ENCODE data around the gene ATP13A2. TPM values are rescaled to one million over a fixed set of nuclear protein-coding genes. Genes with fewer than 3 reads are reported as not detected.
"Not testable (repeated sequence)": the region's sequence is repeated elsewhere in the genome, so short reads cannot be mapped to it uniquely, and the experiment has no call there.

Gene ATP13A2
- polyA plus RNA-seq, 1 of the 3 experiments (the other 2 are of a cell fraction) = 29.3 TPM

DNA sequence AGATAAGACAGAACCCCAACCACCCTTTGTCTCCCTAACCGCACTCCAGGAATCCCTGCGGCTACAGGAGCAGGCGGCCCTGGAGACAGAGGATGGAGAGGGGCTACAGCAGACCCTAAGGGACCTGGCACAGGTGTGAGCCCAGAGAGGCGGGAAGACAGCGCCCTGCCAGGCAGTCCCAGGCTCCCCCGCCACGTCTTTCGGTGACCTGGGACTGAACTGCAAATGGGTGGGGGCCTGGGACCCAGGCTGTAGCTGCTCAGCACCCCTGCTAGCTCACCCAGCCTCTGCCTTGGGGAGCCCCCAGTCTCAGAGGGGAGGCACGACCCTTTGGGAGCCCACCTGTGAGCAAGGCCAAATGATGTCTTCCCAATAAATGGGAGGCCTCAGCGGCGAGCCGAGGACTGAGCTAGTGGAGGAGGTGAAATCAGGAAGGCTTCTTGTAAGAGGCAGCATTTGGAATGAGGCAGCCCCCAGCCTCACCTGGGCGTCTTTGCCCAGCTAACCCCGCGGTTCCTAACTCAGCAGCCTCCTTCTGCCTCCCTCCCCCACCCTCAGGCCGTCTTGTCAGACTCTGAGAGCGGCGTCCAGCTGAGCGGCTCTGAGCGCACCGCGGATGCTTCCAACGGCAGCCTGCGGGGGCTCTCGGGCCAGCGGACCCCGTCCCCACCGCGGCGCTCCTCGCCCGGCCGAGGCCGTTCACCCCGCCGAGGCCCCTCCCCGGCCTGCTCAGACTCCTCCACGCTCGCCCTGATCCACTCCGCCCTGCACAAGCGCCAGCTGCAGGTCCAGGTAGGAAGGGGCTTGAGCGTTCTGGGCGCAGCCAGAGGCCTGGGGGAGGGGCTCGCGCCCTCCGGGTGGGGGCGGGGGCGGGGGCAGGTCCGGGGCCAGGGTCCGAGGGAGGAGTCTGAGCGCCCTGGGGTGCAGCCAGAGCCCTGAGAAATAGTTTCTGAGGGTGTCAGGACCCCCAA is 73.1 kb downstream of the ATP13A2 start:
- Histone ChIP-seq H3K9me2 (no peaks in the 10 kb centered on the region), H3K4me3 (ENCODE audit: low read depth in 2 of 2, low read length in 1 of 2) (no peak overlapping the region), H3K36me3 (replicated peaks in 1 of 2; ENCODE audit: control insufficient read depth in 1 of 2, insufficient read depth in 2 of 2, low read length in 1 of 2) (peaks cover 0 to 9% of the 10 kb centered on the region in 2 experiments), H3K27ac (ENCODE audit: low read depth in 2 of 2, low read length in 1 of 2) (no peak overlapping the region), H3K27me3 (ENCODE audit: insufficient read depth) (no peaks in the 10 kb centered on the region), H2AFZ (ENCODE audit: low read depth) (no peak overlapping the region), H3K9ac (no peak overlapping the region), H3K4me1 (ENCODE audit: control insufficient read depth in 1 of 2, insufficient read depth in 2 of 2, low read depth in 1 of 2, low read length in 1 of 2) (no peaks in the 10 kb centered on the region), H3K9me3 (no peaks in the 10 kb centered on the region), H3F3A (replicated peaks; ENCODE audit: insufficient read depth) (no peaks in the 10 kb centered on the region), H3K4me2 (no peak overlapping the region), H4K20me1 (ENCODE audit: insufficient read depth) (no peaks in the 10 kb centered on the region), H3K79me2 (ENCODE audit: insufficient read depth) (no peaks in the 10 kb centered on the region)
- POLR2A ChIA-PET = no interaction called here
- no peak for DNase-seq
- CTCF ChIA-PET = interaction anchor here (0.6 to 1.3 kb wide), 6 partner anchors 22 to 332 kb away, joined by 3 to 4 read pairs (median 3); no protein-coding TSS in a partner anchor
- 95% methylated on average over 51 of the region's 51 CpGs for WGBS (ENCODE audit: low lambda C conversion rate)
- TF ChIP-seq MEF2A (IDR thresholded peaks at IDR 0.05; ENCODE audit: borderline replicate concordance, low read depth) (no peak), FOSL2 (IDR thresholded peaks at IDR 0.05; ENCODE audit: borderline replicate concordance, low read depth) (no peak), TEAD4 (IDR thresholded peaks at IDR 0.05; ENCODE audit: borderline replicate concordance, insufficient read depth) (no peak), TAF1 (IDR thresholded peaks at IDR 0.05; ENCODE audit: borderline replicate concordance, low read depth, low read length) (no peak), CHD2 (IDR thresholded peaks at IDR 0.05; ENCODE audit: low read length, partially characterized antibody) (no peak), RXRA (IDR thresholded peaks at IDR 0.05; ENCODE audit: borderline replicate concordance, low read depth) (no peak), USF2 (IDR thresholded peaks at IDR 0.05; ENCODE audit: borderline replicate concordance, low read depth, low read length) (no peak), GABPA (IDR thresholded peaks at IDR 0.05; ENCODE audit: low read depth) (no peak), POLR2AphosphoS5 (IDR thresholded peaks at IDR 0.05; ENCODE audit: low read depth, low read length) (no peak), FOXJ3 (CRISPR knock-in tag; IDR thresholded peaks at IDR 0.05) (no peak), MXI1 (IDR thresholded peaks at IDR 0.05; ENCODE audit: low read depth, low read length) (no peak), EP300 (IDR thresholded peaks at IDR 0.05; ENCODE audit: borderline replicate concordance in 1 of 2, low read depth in 1 of 2, low read length in 1 of 2) (no peak), EZH2phosphoT487 (IDR thresholded peaks at IDR 0.05; ENCODE audit: borderline replicate concordance, low read depth) (no peak), NRF1 (IDR thresholded peaks at IDR 0.05; ENCODE audit: low read depth, low read length) (no peak), YY1 (IDR thresholded peaks at IDR 0.05; ENCODE audit: low read depth) (no peak)
- TF ChIP-seq, protein P1, sequence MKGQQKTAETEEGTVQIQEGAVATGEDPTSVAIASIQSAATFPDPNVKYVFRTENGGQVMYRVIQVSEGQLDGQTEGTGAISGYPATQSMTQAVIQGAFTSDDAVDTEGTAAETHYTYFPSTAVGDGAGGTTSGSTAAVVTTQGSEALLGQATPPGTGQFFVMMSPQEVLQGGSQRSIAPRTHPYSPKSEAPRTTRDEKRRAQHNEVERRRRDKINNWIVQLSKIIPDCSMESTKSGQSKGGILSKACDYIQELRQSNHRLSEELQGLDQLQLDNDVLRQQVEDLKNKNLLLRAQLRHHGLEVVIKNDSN (IDR thresholded peaks at IDR 0.05; ENCODE audit: borderline replicate concordance, low read depth) = no peak
- TF ChIP-seq, protein P2, sequence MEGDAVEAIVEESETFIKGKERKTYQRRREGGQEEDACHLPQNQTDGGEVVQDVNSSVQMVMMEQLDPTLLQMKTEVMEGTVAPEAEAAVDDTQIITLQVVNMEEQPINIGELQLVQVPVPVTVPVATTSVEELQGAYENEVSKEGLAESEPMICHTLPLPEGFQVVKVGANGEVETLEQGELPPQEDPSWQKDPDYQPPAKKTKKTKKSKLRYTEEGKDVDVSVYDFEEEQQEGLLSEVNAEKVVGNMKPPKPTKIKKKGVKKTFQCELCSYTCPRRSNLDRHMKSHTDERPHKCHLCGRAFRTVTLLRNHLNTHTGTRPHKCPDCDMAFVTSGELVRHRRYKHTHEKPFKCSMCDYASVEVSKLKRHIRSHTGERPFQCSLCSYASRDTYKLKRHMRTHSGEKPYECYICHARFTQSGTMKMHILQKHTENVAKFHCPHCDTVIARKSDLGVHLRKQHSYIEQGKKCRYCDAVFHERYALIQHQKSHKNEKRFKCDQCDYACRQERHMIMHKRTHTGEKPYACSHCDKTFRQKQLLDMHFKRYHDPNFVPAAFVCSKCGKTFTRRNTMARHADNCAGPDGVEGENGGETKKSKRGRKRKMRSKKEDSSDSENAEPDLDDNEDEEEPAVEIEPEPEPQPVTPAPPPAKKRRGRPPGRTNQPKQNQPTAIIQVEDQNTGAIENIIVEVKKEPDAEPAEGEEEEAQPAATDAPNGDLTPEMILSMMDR (IDR thresholded peaks at IDR 0.05) = no peak

DNA sequence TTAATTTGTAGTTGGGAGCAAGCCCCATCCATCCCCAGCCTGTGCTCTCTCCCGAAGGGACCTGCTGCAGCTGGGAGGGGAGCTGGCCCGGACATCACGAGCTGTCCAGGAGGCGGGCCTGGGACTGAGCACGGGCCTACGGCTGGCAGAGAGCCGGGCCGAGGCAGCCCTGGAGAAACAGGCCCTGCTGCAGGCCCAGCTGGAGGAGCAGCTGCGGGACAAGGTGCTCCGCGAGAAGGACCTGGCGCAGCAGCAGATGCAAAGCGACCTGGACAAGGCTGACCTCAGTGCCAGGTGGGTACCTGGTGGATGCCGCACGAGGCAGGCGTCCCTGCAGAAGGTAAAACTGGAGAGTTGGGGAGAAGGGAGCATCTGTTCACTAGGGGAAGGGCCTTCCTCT is 75.1 kb downstream of the ATP13A2 start:
- H3K4me2 ChIP-seq; H3K27ac ChIP-seq (ENCODE audit: low read depth in 2 of 2, low read length in 1 of 2); H3K9me2 ChIP-seq; H3K36me3 ChIP-seq (replicated peaks in 1 of 2; ENCODE audit: control insufficient read depth in 1 of 2, insufficient read depth in 2 of 2, low read length in 1 of 2); H3F3A ChIP-seq (replicated peaks; ENCODE audit: insufficient read depth); H4K20me1 ChIP-seq (ENCODE audit: insufficient read depth); H2AFZ ChIP-seq (ENCODE audit: low read depth); H3K4me1 ChIP-seq (ENCODE audit: control insufficient read depth in 1 of 2, insufficient read depth in 2 of 2, low read depth in 1 of 2, low read length in 1 of 2); H3K9ac ChIP-seq; H3K79me2 ChIP-seq (ENCODE audit: insufficient read depth); DNase-seq; POLR2A ChIA-PET; H3K4me3 ChIP-seq (ENCODE audit: low read depth in 2 of 2, low read length in 1 of 2); H3K27me3 ChIP-seq (ENCODE audit: insufficient read depth); H3K9me3 ChIP-seq: not testable (repeated sequence)
- WGBS (ENCODE audit: low lambda C conversion rate) = 98% methylated on average over 16 of the region's 16 CpGs
- CTCF ChIA-PET = interaction anchor here (1.0 kb wide), 1 partner anchor 21 kb away, joined by 4 read pairs; no protein-coding TSS in a partner anchor
